HG02759 (cell line): Measurements from ENCODE around the gene C12orf56.

Source experiments
- ATAC-seq: cut with Tn5 transposase; IDR thresholded peaks from one replicate; pipeline ENCODE4 v1.9.1; 2021; ENCODE audit warnings: mild to moderate bottlenecking, moderate library complexity; ENCODE audit not compliant: unreplicated experiment

C12orf56 gene

GRCh38 chr12:64390275-64390851 is at the start of gene C12orf56:
Gene C12orf56, minus strand, starts transcription at chr12:64390758. Its CDS starts 193 bp downstream, at chr12:64390565.
- ATAC-seq, result no peak

- no peak for ATAC-seq
Observed at GRCh38 chr12:64440100-64440499, 49.5 kb upstream of the C12orf56 start.

GRCh38 chr12:64433915-64434314 is 43.4 kb upstream of the C12orf56 start:
- ATAC-seq, result no peak

GRCh38 chr12:64431791-64432190 is 41.2 kb upstream of the C12orf56 start:
- no peak for ATAC-seq

- no peak for ATAC-seq
Observed at GRCh38 chr12:64430886-64431285, 40.3 kb upstream of the C12orf56 start.

- no peak for ATAC-seq
Observed at GRCh38 chr12:64428956-64429355, 38.4 kb upstream of the C12orf56 start.

- ATAC-seq, result no peak
Observed at GRCh38 chr12:64427988-64428387, 37.4 kb upstream of the C12orf56 start.

- ATAC-seq, result no peak
Observed at GRCh38 chr12:64419696-64420095, 29.1 kb upstream of the C12orf56 start.

- ATAC-seq, result no peak
Observed at GRCh38 chr12:64418209-64418608, 27.7 kb upstream of the C12orf56 start.

- ATAC-seq, result no peak
Observed at GRCh38 chr12:64413884-64414283, 23.3 kb upstream of the C12orf56 start.

- ATAC-seq, result no peak
Observed at GRCh38 chr12:64412459-64412858, 21.9 kb upstream of the C12orf56 start.

- ATAC-seq, result no peak
Observed at GRCh38 chr12:64411427-64411826, 20.9 kb upstream of the C12orf56 start.

- no peak for ATAC-seq
Observed at GRCh38 chr12:64407342-64408223, 17.0 kb upstream of the C12orf56 start.

GRCh38 chr12:64404470-64405256 is 14.1 kb upstream of the C12orf56 start:
- peak; percentile 33 for ATAC-seq

- peak; percentile 96 for ATAC-seq
Observed at GRCh38 chr12:64403707-64404469, 13.3 kb upstream of the C12orf56 start, which contains the start of gene XPOT. Gene XPOT, plus strand, starts transcription at chr12:64404392. Its CDS starts 5,644 bp downstream, at chr12:64410036.

GRCh38 chr12:64402181-64402580 is 11.6 kb upstream of the C12orf56 start:
- ATAC-seq, result no peak

- no peak for ATAC-seq
Observed at GRCh38 chr12:64400041-64400440, 9.5 kb upstream of the C12orf56 start.

GRCh38 chr12:64395739-64396138 is 5.2 kb upstream of the C12orf56 start:
- no peak for ATAC-seq

- ATAC-seq, result peak; percentile 61
Observed at GRCh38 chr12:64392221-64392620, 1.7 kb upstream of the C12orf56 start.

- ATAC-seq, result no peak
Observed at GRCh38 chr12:64389154-64389553, 1.4 kb downstream of the C12orf56 start.
